OCI-LY7 (cell line): Measurements from ENCODE around the gene LIPC.

Experiments used
- EZH2phosphoT487 ChIP-seq: fragments of 200-600 bp; sonication (generic); IDR thresholded peaks from 2 replicates; pipeline ENCODE4 v1.6.1; 2018; ENCODE audit warnings: low read depth, borderline replicate concordance, mild to moderate bottlenecking, mixed run types, antibody characterized with exemption, low read length, moderate library complexity, mixed read lengths
- TF ChIP-seq, protein P1 (sequence below): fragments of 200-600 bp; sonication (generic); conservative IDR thresholded peaks from 2 replicates; pipeline ENCODE4 v1.5.1; 2014; ENCODE audit warnings: mild to moderate bottlenecking, antibody characterized with exemption, low read length, moderate library complexity, mixed read lengths

DNA sequence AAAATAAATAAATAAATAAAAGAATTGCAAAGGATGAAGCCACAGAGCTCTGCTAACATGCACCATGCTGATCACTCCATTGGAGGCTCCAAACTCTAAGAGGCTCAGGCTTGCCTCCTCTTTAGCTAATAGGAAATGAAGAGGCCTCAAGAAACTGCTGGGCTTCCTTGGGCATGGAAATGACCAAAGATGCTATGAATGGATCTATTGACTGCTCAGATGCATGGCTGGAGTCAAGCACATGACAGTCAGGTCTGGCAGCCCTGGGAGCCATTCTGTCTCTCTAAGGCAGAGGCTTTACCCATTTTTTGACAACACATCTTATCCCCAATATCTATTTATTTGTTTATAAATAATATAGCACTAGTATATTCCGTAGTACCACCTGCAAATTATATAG, 5.3 kb upstream of the LIPC start:
- TF ChIP-seq, protein P1, sequence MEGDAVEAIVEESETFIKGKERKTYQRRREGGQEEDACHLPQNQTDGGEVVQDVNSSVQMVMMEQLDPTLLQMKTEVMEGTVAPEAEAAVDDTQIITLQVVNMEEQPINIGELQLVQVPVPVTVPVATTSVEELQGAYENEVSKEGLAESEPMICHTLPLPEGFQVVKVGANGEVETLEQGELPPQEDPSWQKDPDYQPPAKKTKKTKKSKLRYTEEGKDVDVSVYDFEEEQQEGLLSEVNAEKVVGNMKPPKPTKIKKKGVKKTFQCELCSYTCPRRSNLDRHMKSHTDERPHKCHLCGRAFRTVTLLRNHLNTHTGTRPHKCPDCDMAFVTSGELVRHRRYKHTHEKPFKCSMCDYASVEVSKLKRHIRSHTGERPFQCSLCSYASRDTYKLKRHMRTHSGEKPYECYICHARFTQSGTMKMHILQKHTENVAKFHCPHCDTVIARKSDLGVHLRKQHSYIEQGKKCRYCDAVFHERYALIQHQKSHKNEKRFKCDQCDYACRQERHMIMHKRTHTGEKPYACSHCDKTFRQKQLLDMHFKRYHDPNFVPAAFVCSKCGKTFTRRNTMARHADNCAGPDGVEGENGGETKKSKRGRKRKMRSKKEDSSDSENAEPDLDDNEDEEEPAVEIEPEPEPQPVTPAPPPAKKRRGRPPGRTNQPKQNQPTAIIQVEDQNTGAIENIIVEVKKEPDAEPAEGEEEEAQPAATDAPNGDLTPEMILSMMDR: no peak
- TF ChIP-seq EZH2phosphoT487: no peak
